ENCODE data around the gene RPS6KA5.

The RPS6KA5 gene

GRCh38 chr14:91084516-91084915 lies 24.1 kb upstream of the RPS6KA5 start:
- no peak for DNase-seq (ENCODE audit: low spot score)
- TF ChIP-seq, protein P1, sequence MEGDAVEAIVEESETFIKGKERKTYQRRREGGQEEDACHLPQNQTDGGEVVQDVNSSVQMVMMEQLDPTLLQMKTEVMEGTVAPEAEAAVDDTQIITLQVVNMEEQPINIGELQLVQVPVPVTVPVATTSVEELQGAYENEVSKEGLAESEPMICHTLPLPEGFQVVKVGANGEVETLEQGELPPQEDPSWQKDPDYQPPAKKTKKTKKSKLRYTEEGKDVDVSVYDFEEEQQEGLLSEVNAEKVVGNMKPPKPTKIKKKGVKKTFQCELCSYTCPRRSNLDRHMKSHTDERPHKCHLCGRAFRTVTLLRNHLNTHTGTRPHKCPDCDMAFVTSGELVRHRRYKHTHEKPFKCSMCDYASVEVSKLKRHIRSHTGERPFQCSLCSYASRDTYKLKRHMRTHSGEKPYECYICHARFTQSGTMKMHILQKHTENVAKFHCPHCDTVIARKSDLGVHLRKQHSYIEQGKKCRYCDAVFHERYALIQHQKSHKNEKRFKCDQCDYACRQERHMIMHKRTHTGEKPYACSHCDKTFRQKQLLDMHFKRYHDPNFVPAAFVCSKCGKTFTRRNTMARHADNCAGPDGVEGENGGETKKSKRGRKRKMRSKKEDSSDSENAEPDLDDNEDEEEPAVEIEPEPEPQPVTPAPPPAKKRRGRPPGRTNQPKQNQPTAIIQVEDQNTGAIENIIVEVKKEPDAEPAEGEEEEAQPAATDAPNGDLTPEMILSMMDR (IDR thresholded peaks at IDR 0.05; ENCODE audit: extremely low read depth, insufficient read depth, missing control alignments) = no peak
- in situ Hi-C loops (cut with MboI; ENCODE audit: low pct_unique_long_range_greater_than_20kb, low sequenced_read_pairs, unreplicated experiment) = no loop called here

DNA sequence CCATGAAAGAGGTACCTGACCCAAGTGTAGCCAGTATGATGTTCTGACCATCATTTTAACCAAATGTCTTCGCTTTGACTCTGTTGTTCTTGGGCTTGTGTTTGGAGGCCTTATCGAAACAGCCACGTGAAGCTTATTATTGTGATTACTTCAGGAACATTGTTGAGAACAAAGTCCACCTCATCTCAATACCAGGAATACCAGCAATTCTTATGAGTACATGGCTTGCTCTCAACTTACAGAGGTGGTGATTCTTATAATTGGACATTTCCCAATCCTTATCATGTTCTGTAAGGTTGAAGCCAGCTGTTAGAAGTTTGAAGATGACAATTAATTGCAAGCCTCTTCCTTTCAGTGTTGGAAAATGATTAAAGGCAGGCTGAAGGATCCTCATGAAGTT lies 21.8 kb upstream of the RPS6KA5 start:
- TF ChIP-seq, protein P1 (IDR thresholded peaks at IDR 0.05; ENCODE audit: extremely low read depth, insufficient read depth, missing control alignments) = no peak
- DNase-seq (ENCODE audit: low spot score) = no peak
- in situ Hi-C loops (cut with MboI; ENCODE audit: low pct_unique_long_range_greater_than_20kb, low sequenced_read_pairs, unreplicated experiment) = no loop called here

DNA sequence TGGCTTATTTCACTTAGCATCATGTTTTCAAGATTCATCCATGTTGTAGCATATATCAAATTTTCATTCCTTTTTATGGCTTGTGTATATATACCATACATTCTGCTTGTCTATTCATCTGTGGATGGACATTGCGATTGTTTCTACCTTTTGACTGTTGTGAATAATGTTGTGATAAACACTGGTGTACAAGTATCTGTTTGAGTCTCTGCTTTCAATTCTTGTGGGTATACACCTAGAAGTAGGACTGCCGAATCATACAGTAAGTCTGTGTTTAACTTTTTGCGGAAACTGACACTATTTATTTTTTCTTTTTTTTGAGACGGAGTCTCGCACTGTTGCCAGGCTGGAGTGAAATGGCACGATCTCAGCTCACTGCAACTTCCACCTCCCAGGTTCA lies 19.6 kb upstream of the RPS6KA5 start:
- in situ Hi-C loops (cut with MboI; ENCODE audit: low pct_unique_long_range_greater_than_20kb, low sequenced_read_pairs, unreplicated experiment) = no loop called here
- TF ChIP-seq, protein P1 (IDR thresholded peaks at IDR 0.05; ENCODE audit: extremely low read depth, insufficient read depth, missing control alignments) = no peak
- no peak for DNase-seq (ENCODE audit: low spot score)

- TF ChIP-seq, protein P1 (IDR thresholded peaks at IDR 0.05; ENCODE audit: extremely low read depth, insufficient read depth, missing control alignments) = no peak
- in situ Hi-C loops (cut with MboI; ENCODE audit: low pct_unique_long_range_greater_than_20kb, low sequenced_read_pairs, unreplicated experiment) = no loop called here
- peak; percentile 63 for DNase-seq (ENCODE audit: low spot score)
Observed at GRCh38 chr14:91078095-91078737, 17.8 kb upstream of the RPS6KA5 start.

GRCh38 chr14:91075553-91075952 lies 15.1 kb upstream of the RPS6KA5 start:
- DNase-seq (ENCODE audit: low spot score) = no peak
- TF ChIP-seq, protein P1 (IDR thresholded peaks at IDR 0.05; ENCODE audit: extremely low read depth, insufficient read depth, missing control alignments) = no peak
- in situ Hi-C loops (cut with MboI; ENCODE audit: low pct_unique_long_range_greater_than_20kb, low sequenced_read_pairs, unreplicated experiment) = no loop called here

GRCh38 chr14:91070572-91070971 lies 10.1 kb upstream of the RPS6KA5 start:
- in situ Hi-C loops (cut with MboI; ENCODE audit: low pct_unique_long_range_greater_than_20kb, low sequenced_read_pairs, unreplicated experiment) = no loop called here
- TF ChIP-seq, protein P1 (IDR thresholded peaks at IDR 0.05; ENCODE audit: extremely low read depth, insufficient read depth, missing control alignments) = no peak
- no peak for DNase-seq (ENCODE audit: low spot score)

All from GM13977 (cell line).